ENCODE results near the gene LTO1. TPM values are rescaled to one million over a fixed set of nuclear protein-coding genes. Genes with fewer than 3 reads are reported as not detected.

The LTO1 gene
- total and polyA plus RNA-seq, 2 of the 13 experiments (the other 11 are each of a cell fraction or from before 2014, with no cell fraction given) = 11.8 to 15.0 TPM

GRCh38 chr11:69699213-69699612 is 24.1 kb upstream of the LTO1 start (continued):
- TF ChIP-seq MED1 (CRISPR knock-in tag; IDR thresholded peaks at IDR 0.05) = 0 out of 2 replicates have a peak, but pooled peaks have one; percentile 25
- TF ChIP-seq ZFX (CRISPR knock-in tag; IDR thresholded peaks at IDR 0.05; ENCODE audit: low read depth) = no peak
- no peak for TF ChIP-seq YEATS2 (CRISPR knock-in tag; IDR thresholded peaks at IDR 0.05; ENCODE audit: borderline replicate concordance)
- TF ChIP-seq NR2C2 (CRISPR knock-in tag; IDR thresholded peaks at IDR 0.05; ENCODE audit: borderline replicate concordance) = no peak
- TF ChIP-seq NRL (CRISPR knock-in tag; IDR thresholded peaks at IDR 0.05; ENCODE audit: borderline replicate concordance) = 0 out of 2 replicates have a peak, but pooled peaks have one; percentile 39
- no peak for TF ChIP-seq ZNF138 (CRISPR knock-in tag; IDR thresholded peaks at IDR 0.05; ENCODE audit: low read depth)
- no peak for TF ChIP-seq MATR3 (CRISPR knock-in tag; IDR thresholded peaks at IDR 0.05)
- TF ChIP-seq ZKSCAN8 (CRISPR knock-in tag; IDR thresholded peaks at IDR 0.05; ENCODE audit: borderline replicate concordance) = no peak
- TF ChIP-seq ZNF687 (CRISPR knock-in tag; IDR thresholded peaks at IDR 0.05) = peak; percentile 44
- peak; percentile 39; the same call in 1 of the 2 replicates for TF ChIP-seq SALL1 (CRISPR knock-in tag; IDR thresholded peaks at IDR 0.05)

Data from HepG2 (cell line).